ENCODE measurements around the gene RBM47.

The RBM47 gene

GRCh38 chr4:40461879-40462278 is 167.8 kb downstream of the RBM47 start:
- no peaks in the 10 kb centered on the region for H3K27me3 ChIP-seq (ENCODE audit: insufficient read depth, low read depth, severe bottlenecking)
- TF ChIP-seq CTCF (IDR thresholded peaks at IDR 0.05; ENCODE audit: low read depth, low read length), result no peak
- H3K27ac ChIP-seq, result no peak overlapping the region
- H3K9me3 ChIP-seq (ENCODE audit: severe bottlenecking), result no peaks in the 10 kb centered on the region
- H3K4me3 ChIP-seq (ENCODE audit: low read depth, low read length), result no peak overlapping the region
- H3K36me3 ChIP-seq, result peaks cover 7% of the 10 kb centered on the region
- DNase-seq, result no peak

- Histone ChIP-seq H3K27ac (no peak overlapping the region), H3K36me3 (peaks cover 7% of the 10 kb centered on the region), H3K27me3 (ENCODE audit: insufficient read depth, low read depth, severe bottlenecking) (no peaks in the 10 kb centered on the region), H3K4me3 (ENCODE audit: low read depth, low read length) (no peak overlapping the region), H3K9me3 (ENCODE audit: severe bottlenecking) (no peaks in the 10 kb centered on the region)
- no peak for DNase-seq
- TF ChIP-seq CTCF (IDR thresholded peaks at IDR 0.05; ENCODE audit: low read depth, low read length), result no peak
Observed at GRCh38 chr4:40461062-40461461, 168.6 kb downstream of the RBM47 start.

- no peak for DNase-seq
- Histone ChIP-seq H3K27me3 (ENCODE audit: insufficient read depth, low read depth, severe bottlenecking) (no peaks in the 10 kb centered on the region), H3K4me3 (ENCODE audit: low read depth, low read length) (no peak overlapping the region), H3K36me3 (no peaks in the 10 kb centered on the region; the same call in 1 of the 2 replicates), H3K9me3 (ENCODE audit: severe bottlenecking) (no peaks in the 10 kb centered on the region), H3K27ac (no peak overlapping the region)
- TF ChIP-seq CTCF (IDR thresholded peaks at IDR 0.05; ENCODE audit: low read depth, low read length), result no peak
Observed at GRCh38 chr4:40458683-40459082, 171.0 kb downstream of the RBM47 start.

GRCh38 chr4:40458109-40458508 is 171.6 kb downstream of the RBM47 start:
- Histone ChIP-seq H3K27ac (no peak overlapping the region), H3K27me3 (ENCODE audit: insufficient read depth, low read depth, severe bottlenecking) (no peaks in the 10 kb centered on the region), H3K36me3 (no peaks in the 10 kb centered on the region), H3K9me3 (ENCODE audit: severe bottlenecking) (no peaks in the 10 kb centered on the region), H3K4me3 (ENCODE audit: low read depth, low read length) (no peak overlapping the region)
- TF ChIP-seq CTCF (IDR thresholded peaks at IDR 0.05; ENCODE audit: low read depth, low read length), result no peak
- DNase-seq, result no peak

GRCh38 chr4:40455340-40455902 is 174.2 kb downstream of the RBM47 start:
- no peak overlapping the region for H3K27ac ChIP-seq

More at GRCh38 chr4:40455340-40455902, 174.2 kb downstream of the RBM47 start:
- no peak for TF ChIP-seq CTCF (IDR thresholded peaks at IDR 0.05; ENCODE audit: low read depth, low read length)
- Histone ChIP-seq H3K9me3 (ENCODE audit: severe bottlenecking) (no peaks in the 10 kb centered on the region), H3K4me3 (ENCODE audit: low read depth, low read length) (no peak overlapping the region), H3K36me3 (no peaks in the 10 kb centered on the region), H3K27me3 (ENCODE audit: insufficient read depth, low read depth, severe bottlenecking) (no peaks in the 10 kb centered on the region)
- DNase-seq, result no peak

All from WERI-Rb-1 (cell line).